Measurements from ENCODE around the gene MCF2L.

MCF2L gene

GRCh38 chr13:112990783-112991182 lies 21.8 kb downstream of the MCF2L start:
- TF ChIP-seq CTCF (IDR thresholded peaks at IDR 0.05; ENCODE audit: insufficient read depth, low read depth, low read length, missing control alignments), result no peak
- no peak overlapping the region for H3K4me3 ChIP-seq (ENCODE audit: low read length)
- no peak for DNase-seq (ENCODE audit: low read depth)

GRCh38 chr13:112991609-112992008 lies 22.6 kb downstream of the MCF2L start:
- no peak overlapping the region for H3K4me3 ChIP-seq (ENCODE audit: low read length)
- DNase-seq (ENCODE audit: low read depth), result no peak
- TF ChIP-seq CTCF (IDR thresholded peaks at IDR 0.05; ENCODE audit: insufficient read depth, low read depth, low read length, missing control alignments), result no peak

GRCh38 chr13:112992931-112993680 lies 24.1 kb downstream of the MCF2L start:
- H3K4me3 ChIP-seq (ENCODE audit: low read length), result no peak overlapping the region
- DNase-seq (ENCODE audit: low read depth), result no peak
- TF ChIP-seq CTCF (IDR thresholded peaks at IDR 0.05; ENCODE audit: insufficient read depth, low read depth, low read length, missing control alignments), result no peak

GRCh38 chr13:112994084-112994780 lies 25.2 kb downstream of the MCF2L start:
- no peak for DNase-seq (ENCODE audit: low read depth)
- no peak for TF ChIP-seq CTCF (IDR thresholded peaks at IDR 0.05; ENCODE audit: insufficient read depth, low read depth, low read length, missing control alignments)
- H3K4me3 ChIP-seq (ENCODE audit: low read length), result no peak overlapping the region

- H3K4me3 ChIP-seq (ENCODE audit: low read length), result no peak overlapping the region
- DNase-seq (ENCODE audit: low read depth), result no peak
- no peak for TF ChIP-seq CTCF (IDR thresholded peaks at IDR 0.05; ENCODE audit: insufficient read depth, low read depth, low read length, missing control alignments)
Measured at GRCh38 chr13:112994781-112995355, 25.9 kb downstream of the MCF2L start.

GRCh38 chr13:112995395-112996191 lies 26.6 kb downstream of the MCF2L start:
- no peak overlapping the region for H3K4me3 ChIP-seq (ENCODE audit: low read length)
- DNase-seq (ENCODE audit: low read depth), result no peak
- TF ChIP-seq CTCF (IDR thresholded peaks at IDR 0.05; ENCODE audit: insufficient read depth, low read depth, low read length, missing control alignments), result no peak

Measured in epithelial cell of esophagus (primary cell).